ENCODE results near the gene DISC1.

DNA sequence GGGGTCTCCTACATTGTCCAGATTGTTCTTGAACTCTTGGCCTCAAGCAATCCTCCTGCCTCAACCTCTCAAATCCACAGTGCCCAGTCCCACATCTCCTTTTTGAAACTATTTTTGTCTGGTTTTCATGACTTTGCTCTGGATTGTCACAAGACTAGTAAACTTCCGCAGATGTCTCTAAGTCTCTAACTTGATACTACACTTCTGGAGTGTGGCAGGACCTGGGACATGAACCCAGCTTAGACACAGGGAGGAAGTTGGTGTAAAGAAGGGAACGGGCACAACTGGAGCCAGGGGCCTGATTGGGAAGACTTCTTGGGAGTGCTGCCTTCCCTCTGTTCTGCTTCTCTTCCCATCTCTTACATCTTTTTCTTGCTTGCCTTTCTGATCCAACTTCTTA is 16.2 kb upstream of the DISC1 start:
- TF ChIP-seq CTCF (IDR thresholded peaks at IDR 0.05) (no peak), POLR2A (IDR thresholded peaks at IDR 0.05) (no peak)
